HepG2 (cell line): ENCODE data around the gene EPC1. TPM values are rescaled to one million over a fixed set of nuclear protein-coding genes. Genes with fewer than 3 reads are reported as not detected.

Source experiments
- AKAP8 ChIP-seq: sonication (generic); formaldehyde crosslinking; IDR thresholded peaks from 2 replicates; pipeline ENCODE4 v1.5.1; 2020; ENCODE audit warnings: mild to moderate bottlenecking, missing genetic modification reagents
- ATM ChIP-seq: fragments of 450-650 bp; IDR thresholded peaks from 2 replicates; pipeline ENCODE4 v1.7.1; 2017; ENCODE audit warnings: mild to moderate bottlenecking, borderline replicate concordance
- CREB1 ChIP-seq, 2 experiments: fragments of 450-650 bp in 1 of 2; IDR thresholded peaks; 2 replicates each; pipeline ENCODE4 v1.6.1; 2016 to 2017; ENCODE audit warnings: control low read depth in 1 of 2, mild to moderate bottlenecking in 1 of 2, missing compliant biosample characterization in 1 of 2, missing genetic modification characterization in 1 of 2
- DR1 ChIP-seq: sonication (generic); formaldehyde crosslinking; IDR thresholded peaks from 2 replicates; pipeline ENCODE4 v1.8.0; 2021; ENCODE audit warnings: mild to moderate bottlenecking, missing genetic modification reagents, inconsistent platforms
- FOXP1 ChIP-seq, 2 experiments: fragments of 450-650 bp in 1 of 2; IDR thresholded peaks; 2 replicates each; pipeline ENCODE4 v1.6.1; 2017 to 2018; ENCODE audit warnings: antibody characterized with exemption in 1 of 2
- GFI1 ChIP-seq: sonication (generic); formaldehyde crosslinking; IDR thresholded peaks from 2 replicates; pipeline ENCODE4 v1.5.0; 2020; ENCODE audit warnings: missing genetic modification reagents, mild to moderate bottlenecking, borderline replicate concordance
- GPN1 ChIP-seq: sonication (generic); formaldehyde crosslinking; IDR thresholded peaks from 2 replicates; pipeline ENCODE4 v1.5.1; 2020; ENCODE audit warnings: missing genetic modification reagents, borderline replicate concordance
- SNAPC2 ChIP-seq: sonication (generic); formaldehyde crosslinking; IDR thresholded peaks from 2 replicates; pipeline ENCODE4 v1.8.1; 2022; ENCODE audit warnings: mild to moderate bottlenecking, missing genetic modification reagents
- SPEN ChIP-seq: sonication (generic); formaldehyde crosslinking; IDR thresholded peaks from 2 replicates; pipeline ENCODE4 v1.5.1; 2020; ENCODE audit warnings: low read depth, mild to moderate bottlenecking, missing genetic modification reagents
- WIZ ChIP-seq: sonication (generic); formaldehyde crosslinking; IDR thresholded peaks from 2 replicates; pipeline ENCODE4 v1.5.1; 2020; ENCODE audit warnings: mild to moderate bottlenecking, missing genetic modification reagents
- ZNF12 ChIP-seq: sonication (generic); formaldehyde crosslinking; IDR thresholded peaks from 2 replicates; pipeline ENCODE4 v1.5.0; 2020; ENCODE audit warnings: missing genetic modification reagents
- ZNF30 ChIP-seq: sonication (generic); formaldehyde crosslinking; IDR thresholded peaks from 2 replicates; pipeline ENCODE4 v1.5.0; 2020; ENCODE audit warnings: mild to moderate bottlenecking, missing genetic modification reagents
- ZNF354B ChIP-seq: sonication (generic); formaldehyde crosslinking; IDR thresholded peaks from 2 replicates; pipeline ENCODE4 v1.8.0; 2022; ENCODE audit warnings: mild to moderate bottlenecking, missing genetic modification reagents
- ZNF549 ChIP-seq: sonication (generic); formaldehyde crosslinking; IDR thresholded peaks from 2 replicates; pipeline ENCODE4 v1.5.0; 2020; ENCODE audit warnings: missing genetic modification reagents
- ZNF564 ChIP-seq: sonication (generic); formaldehyde crosslinking; IDR thresholded peaks from 2 replicates; pipeline ENCODE4 v1.8.1; 2023; ENCODE audit warnings: mild to moderate bottlenecking, missing genetic modification reagents
- ZNF7 ChIP-seq: IDR thresholded peaks from 2 replicates; pipeline ENCODE4 v1.6.1; 2016; ENCODE audit warnings: missing biosample characterization, missing genetic modification reagents
- ZNF703 ChIP-seq: sonication (generic); formaldehyde crosslinking; IDR thresholded peaks from 2 replicates; pipeline ENCODE4 v1.5.1; 2020; ENCODE audit warnings: missing genetic modification reagents, mild to moderate bottlenecking, moderate library complexity, borderline replicate concordance
- ZZZ3 ChIP-seq: sonication (generic); formaldehyde crosslinking; IDR thresholded peaks from 2 replicates; pipeline ENCODE4 v1.4.0; 2020; ENCODE audit warnings: missing genetic modification reagents, mild to moderate bottlenecking, borderline replicate concordance
- polyA plus RNA-seq, 8 experiments: library from polyadenylated mRNA; depleted of rRNA in 3 of 8; stranded (reverse) in 7 of 8; unstranded in 1 of 8; fragments of >200 nt; fragmentation: Illumina TruSeq in 4 of 8; extraction: Trizol in 4 of 8; gene quantifications; 2 replicates each; pipeline versions ENCODE4 v1.2.1 to v1.2.3, GENCODE V29; 2011 to 2016; ENCODE audit warnings: low read depth in 4 of 8, missing spikeins in 1 of 8, mixed read lengths in 1 of 8; ENCODE audit not compliant: insufficient read depth in 1 of 8
- total RNA-seq, 5 experiments: library from RNA; depleted of rRNA; stranded (reverse); fragments of >200 nt; fragmentation: Illumina TruSeq; extraction: Trizol; gene quantifications; 2 replicates each; pipeline ENCODE4 v1.2.3, GENCODE V29; 2016; ENCODE audit warnings: low read depth in 1 of 5
- TF ChIP-seq, protein P1 (sequence below): sonication (generic); formaldehyde crosslinking; IDR thresholded peaks from 2 replicates; pipeline ENCODE4 v1.8.0; 2022; ENCODE audit warnings: missing genetic modification reagents, mild to moderate bottlenecking, inconsistent platforms, borderline replicate concordance
- TF ChIP-seq, protein P2 (sequence below): sonication (generic); formaldehyde crosslinking; IDR thresholded peaks from 2 replicates; pipeline ENCODE4 v1.4.0; 2020; ENCODE audit warnings: missing genetic modification reagents, mild to moderate bottlenecking, borderline replicate concordance
- TF ChIP-seq, protein P3 (sequence below): sonication (generic); formaldehyde crosslinking; IDR thresholded peaks from 2 replicates; pipeline ENCODE4 v1.4.0; 2020; ENCODE audit warnings: missing genetic modification reagents, borderline replicate concordance

EPC1 gene
- total and polyA plus RNA-seq, 2 of the 13 experiments (the other 11 are each of a cell fraction or from before 2014, with no cell fraction given), result 28.7 to 44.2 TPM

DNA sequence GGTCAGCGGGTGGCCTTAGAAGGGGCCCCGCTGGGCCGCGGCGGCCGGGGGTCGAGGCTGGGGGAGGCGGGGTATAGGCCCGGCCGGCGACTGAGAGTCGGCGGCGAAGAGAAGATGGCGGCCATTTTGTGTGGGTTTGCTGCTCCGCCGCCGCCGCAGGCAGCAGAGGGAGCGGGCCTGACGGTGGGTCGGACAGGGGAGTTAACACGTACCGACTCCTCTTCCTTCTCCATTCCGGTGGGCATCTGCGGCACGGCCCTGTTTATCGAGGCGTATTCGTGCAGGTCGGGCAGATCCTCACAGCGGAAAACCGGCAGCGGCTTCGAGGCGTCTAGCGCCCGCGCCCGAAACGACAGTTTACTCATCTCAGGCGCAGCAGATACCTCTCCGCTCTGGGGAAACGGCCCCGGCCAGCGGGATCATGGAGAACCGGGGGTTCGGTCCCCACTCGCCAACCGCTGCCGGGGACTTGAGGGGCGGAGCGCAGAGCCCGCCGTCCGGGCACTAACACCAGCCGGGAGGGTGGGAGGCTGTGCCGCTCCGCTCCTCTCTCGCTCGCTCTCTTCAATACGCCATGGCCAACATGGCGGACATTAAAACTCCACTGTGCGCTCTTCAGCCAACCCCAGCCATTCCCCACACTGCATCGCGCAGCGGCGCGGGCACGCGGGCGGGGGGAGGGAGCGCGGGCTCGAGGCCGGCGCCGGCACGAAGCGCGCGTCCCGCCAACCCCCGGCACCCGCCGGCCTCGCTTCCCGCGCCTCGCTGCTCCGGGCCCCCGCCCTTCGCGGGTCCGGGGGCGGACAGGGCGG is at the start of gene EPC1 (continued):
- TF ChIP-seq GFI1 (0 out of 2 replicates have a peak, but pooled peaks have one; percentile 16), ZNF12 (CRISPR knock-in tag) (no peak), SPEN (CRISPR knock-in tag) (peak; percentile 8; the same call in 1 of the 2 replicates), SNAPC2 (CRISPR knock-in tag) (0 out of 2 replicates have a peak, but pooled peaks have one; percentile 13), ZNF703 (CRISPR knock-in tag) (no peak; the same call in 1 of the 2 replicates), CREB1 (IDR thresholded peaks at IDR 0.05) (no peak), CREB1 (CRISPR knock-in tag; IDR thresholded peaks at IDR 0.05) (no peak), AKAP8 (CRISPR knock-in tag) (no peak), DR1 (peak; percentile 31; the same call in 1 of the 2 replicates), ZNF549 (CRISPR knock-in tag) (no peak), ZNF7 (no peak), ZNF30 (CRISPR knock-in tag) (no peak), WIZ (CRISPR knock-in tag) (peak; percentile 69; the same call in 1 of the 2 replicates), GPN1 (CRISPR knock-in tag) (no peak), ZNF354B (peak; percentile 84; the same call in 1 of the 2 replicates), ATM (no peak), ZZZ3 (CRISPR knock-in tag) (0 out of 2 replicates have a peak, but pooled peaks have one; percentile 61), ZNF564 (CRISPR knock-in tag) (peak; percentile 34; the same call in 1 of the 2 replicates), FOXP1 (IDR thresholded peaks at IDR 0.05) (no peak), FOXP1 (CRISPR knock-in tag; IDR thresholded peaks at IDR 0.05) (no peak)
- TF ChIP-seq, protein P1, sequence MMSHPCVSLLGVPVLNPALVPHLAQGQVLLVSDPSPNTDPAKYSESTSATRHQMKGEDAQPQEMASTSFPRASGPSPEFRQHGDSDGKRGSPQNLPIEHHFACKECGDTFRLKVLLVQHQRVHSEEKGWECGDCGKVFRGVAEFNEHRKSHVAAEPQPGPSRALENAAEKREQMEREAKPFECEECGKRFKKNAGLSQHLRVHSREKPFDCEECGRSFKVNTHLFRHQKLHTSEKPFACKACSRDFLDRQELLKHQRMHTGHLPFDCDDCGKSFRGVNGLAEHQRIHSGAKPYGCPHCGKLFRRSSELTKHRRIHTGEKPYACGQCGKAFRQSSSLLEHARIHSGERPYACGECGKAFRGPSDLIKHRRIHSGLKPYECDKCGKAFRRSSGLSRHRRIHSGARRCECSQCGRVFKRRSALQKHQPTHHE (CRISPR knock-in tag), result 0 out of 2 replicates have a peak, but pooled peaks have one; percentile 41
- TF ChIP-seq, protein P2, sequence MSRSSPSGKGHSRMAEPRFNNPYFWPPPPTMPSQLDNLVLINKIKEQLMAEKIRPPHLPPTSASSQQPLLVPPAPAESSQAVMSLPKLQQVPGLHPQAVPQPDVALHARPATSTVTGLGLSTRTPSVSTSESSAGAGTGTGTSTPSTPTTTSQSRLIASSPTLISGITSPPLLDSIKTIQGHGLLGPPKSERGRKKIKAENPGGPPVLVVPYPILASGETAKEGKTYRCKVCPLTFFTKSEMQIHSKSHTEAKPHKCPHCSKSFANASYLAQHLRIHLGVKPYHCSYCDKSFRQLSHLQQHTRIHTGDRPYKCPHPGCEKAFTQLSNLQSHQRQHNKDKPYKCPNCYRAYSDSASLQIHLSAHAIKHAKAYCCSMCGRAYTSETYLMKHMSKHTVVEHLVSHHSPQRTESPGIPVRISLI (CRISPR knock-in tag), result no peak; the same call in 1 of the 2 replicates
- TF ChIP-seq, protein P3, sequence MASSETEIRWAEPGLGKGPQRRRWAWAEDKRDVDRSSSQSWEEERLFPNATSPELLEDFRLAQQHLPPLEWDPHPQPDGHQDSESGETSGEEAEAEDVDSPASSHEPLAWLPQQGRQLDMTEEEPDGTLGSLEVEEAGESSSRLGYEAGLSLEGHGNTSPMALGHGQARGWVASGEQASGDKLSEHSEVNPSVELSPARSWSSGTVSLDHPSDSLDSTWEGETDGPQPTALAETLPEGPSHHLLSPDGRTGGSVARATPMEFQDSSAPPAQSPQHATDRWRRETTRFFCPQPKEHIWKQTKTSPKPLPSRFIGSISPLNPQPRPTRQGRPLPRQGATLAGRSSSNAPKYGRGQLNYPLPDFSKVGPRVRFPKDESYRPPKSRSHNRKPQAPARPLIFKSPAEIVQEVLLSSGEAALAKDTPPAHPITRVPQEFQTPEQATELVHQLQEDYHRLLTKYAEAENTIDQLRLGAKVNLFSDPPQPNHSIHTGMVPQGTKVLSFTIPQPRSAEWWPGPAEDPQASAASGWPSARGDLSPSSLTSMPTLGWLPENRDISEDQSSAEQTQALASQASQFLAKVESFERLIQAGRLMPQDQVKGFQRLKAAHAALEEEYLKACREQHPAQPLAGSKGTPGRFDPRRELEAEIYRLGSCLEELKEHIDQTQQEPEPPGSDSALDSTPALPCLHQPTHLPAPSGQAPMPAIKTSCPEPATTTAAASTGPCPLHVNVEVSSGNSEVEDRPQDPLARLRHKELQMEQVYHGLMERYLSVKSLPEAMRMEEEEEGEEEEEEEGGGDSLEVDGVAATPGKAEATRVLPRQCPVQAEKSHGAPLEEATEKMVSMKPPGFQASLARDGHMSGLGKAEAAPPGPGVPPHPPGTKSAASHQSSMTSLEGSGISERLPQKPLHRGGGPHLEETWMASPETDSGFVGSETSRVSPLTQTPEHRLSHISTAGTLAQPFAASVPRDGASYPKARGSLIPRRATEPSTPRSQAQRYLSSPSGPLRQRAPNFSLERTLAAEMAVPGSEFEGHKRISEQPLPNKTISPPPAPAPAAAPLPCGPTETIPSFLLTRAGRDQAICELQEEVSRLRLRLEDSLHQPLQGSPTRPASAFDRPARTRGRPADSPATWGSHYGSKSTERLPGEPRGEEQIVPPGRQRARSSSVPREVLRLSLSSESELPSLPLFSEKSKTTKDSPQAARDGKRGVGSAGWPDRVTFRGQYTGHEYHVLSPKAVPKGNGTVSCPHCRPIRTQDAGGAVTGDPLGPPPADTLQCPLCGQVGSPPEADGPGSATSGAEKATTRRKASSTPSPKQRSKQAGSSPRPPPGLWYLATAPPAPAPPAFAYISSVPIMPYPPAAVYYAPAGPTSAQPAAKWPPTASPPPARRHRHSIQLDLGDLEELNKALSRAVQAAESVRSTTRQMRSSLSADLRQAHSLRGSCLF (CRISPR knock-in tag), result no peak
